K562 (cell line): Measurements from ENCODE around the gene NXN. TPM values are rescaled to one million over a fixed set of nuclear protein-coding genes. Genes with fewer than 3 reads are reported as not detected.
A peak's percentile ranks its signal among the peaks of the same experiment; 100 is the strongest.

Source experiments
- CHAMP1 ChIP-seq: fragments of 450-650 bp; IDR thresholded peaks from 2 replicates; pipeline ENCODE4 v1.6.1; 2016; ENCODE audit warnings: mild to moderate bottlenecking
- FOSL1 ChIP-seq: fragments of 200-800 bp; sonication (Bioruptor generic); conservative IDR thresholded peaks from 2 replicates; pipeline ENCODE4 v1.6.1; 2016; ENCODE audit warnings: missing genetic modification characterization, missing compliant biosample characterization
- FOXJ3 ChIP-seq: sonication (generic); formaldehyde crosslinking; IDR thresholded peaks from 2 replicates; pipeline ENCODE4 v1.4.0; 2020; ENCODE audit warnings: mild to moderate bottlenecking, missing genetic modification reagents
- GATAD2B ChIP-seq: fragments of 450-650 bp; IDR thresholded peaks from 2 replicates; pipeline ENCODE4 v1.6.1; 2017; ENCODE audit warnings: mild to moderate bottlenecking, borderline replicate concordance
- GMEB1 ChIP-seq: fragments of 250-450 bp; sonication (Bioruptor Pico); IDR thresholded peaks from 2 replicates; pipeline ENCODE4 v1.4.0; 2020; ENCODE audit warnings: mild to moderate bottlenecking
- HNRNPK ChIP-seq: fragments of 200-400 bp; formaldehyde crosslinking; IDR thresholded peaks from one replicate; pipeline ENCODE4 v1.6.1; 2018; ENCODE audit warnings: mild to moderate bottlenecking, low read depth, low read length; ENCODE audit not compliant: poor library complexity, severe bottlenecking
- IRF9 ChIP-seq: fragments of 450-650 bp; IDR thresholded peaks from 2 replicates; pipeline ENCODE4 v1.6.1; 2016; ENCODE audit warnings: missing biosample characterization, missing genetic modification characterization
- SMC3 ChIP-seq: conservative IDR thresholded peaks from 2 replicates; pipeline ENCODE4 v1.6.1; 2011; ENCODE audit warnings: low read depth, low read length, improper control_type of control experiment; ENCODE audit not compliant: insufficient read depth
- SREBF2 ChIP-seq: sonication (generic); formaldehyde crosslinking; IDR thresholded peaks from 2 replicates; pipeline ENCODE4 v1.4.0; 2020; ENCODE audit warnings: mild to moderate bottlenecking, missing genetic modification reagents
- ZC3H8 ChIP-seq: fragments of 450-650 bp; IDR thresholded peaks from 2 replicates; pipeline ENCODE4 v1.6.1; 2017
- ZNF217 ChIP-seq: sonication (generic); formaldehyde crosslinking; IDR thresholded peaks from 2 replicates; pipeline ENCODE4 v1.8.0; 2022; ENCODE audit warnings: mild to moderate bottlenecking, missing genetic modification reagents
- ZNF551 ChIP-seq: fragments of 250-450 bp; sonication (Bioruptor Pico); IDR thresholded peaks from 2 replicates; pipeline ENCODE4 v1.5.0; 2021; ENCODE audit warnings: mild to moderate bottlenecking, moderate library complexity
- polyA plus RNA-seq, 8 experiments: library from polyadenylated mRNA; depleted of rRNA in 4 of 8; stranded (reverse) in 5 of 8; unstranded in 3 of 8; fragments of >200 nt; fragmentation: Nextera tagmentation in 2 of 8; fragmentation: Illumina TruSeq in 1 of 8; extraction: Ambion mirVana in 2 of 8; extraction: Trizol in 1 of 8; gene quantifications; 2 replicates each; pipeline versions ENCODE4 v1.2.1 to v1.2.3, GENCODE V29; 2011 to 2014; ENCODE audit warnings: inconsistent platforms in 1 of 8, missing spikeins in 1 of 8
- total RNA-seq, 7 experiments: library from RNA; depleted of rRNA in 6 of 7; stranded (reverse); fragments of >200 nt in 6 of 7; fragmentation: Illumina TruSeq in 2 of 7; extraction: Trizol in 2 of 7; gene quantifications; 2 replicates each; pipeline versions ENCODE4 v1.2.1 to v1.2.3, GENCODE V29; 2011 to 2021; ENCODE audit warnings: low replicate concordance in 1 of 7
- TF ChIP-seq, protein P1 (sequence below), 3 experiments: fragments of 200-800 bp in 1 of 3; sonication (Bioruptor generic) in 1 of 3; sonication (generic) in 1 of 3; formaldehyde crosslinking in 1 of 3; IDR thresholded peaks; 2 replicates each; pipeline versions ENCODE4 v1.6.1 to v1.8.0; 2016 to 2022; ENCODE audit warnings: mild to moderate bottlenecking in 2 of 3, missing compliant biosample characterization in 2 of 3, missing genetic modification characterization in 2 of 3, missing genetic modification reagents in 1 of 3
- TF ChIP-seq, protein P2 (sequence below): sonication (generic); IDR thresholded peaks from 2 replicates; pipeline ENCODE4 v1.6.1; 2016
- TF ChIP-seq, protein P3 (sequence below): fragments of 250-450 bp; sonication (Bioruptor Pico); IDR thresholded peaks from 2 replicates; pipeline ENCODE4 v1.4.0; 2020; ENCODE audit warnings: mild to moderate bottlenecking, moderate library complexity
- TF ChIP-seq, protein P4 (sequence below): fragments of 250-450 bp; sonication (Bioruptor Pico); IDR thresholded peaks from 2 replicates; pipeline ENCODE4 v1.5.0; 2021

Gene NXN
- total and polyA plus RNA-seq, 9 of the 15 experiments (the other 6 are each of a cell fraction or from before 2014, with no cell fraction given): 0.08 to 0.39 (median 0.29) TPM; not detected in 5

DNA sequence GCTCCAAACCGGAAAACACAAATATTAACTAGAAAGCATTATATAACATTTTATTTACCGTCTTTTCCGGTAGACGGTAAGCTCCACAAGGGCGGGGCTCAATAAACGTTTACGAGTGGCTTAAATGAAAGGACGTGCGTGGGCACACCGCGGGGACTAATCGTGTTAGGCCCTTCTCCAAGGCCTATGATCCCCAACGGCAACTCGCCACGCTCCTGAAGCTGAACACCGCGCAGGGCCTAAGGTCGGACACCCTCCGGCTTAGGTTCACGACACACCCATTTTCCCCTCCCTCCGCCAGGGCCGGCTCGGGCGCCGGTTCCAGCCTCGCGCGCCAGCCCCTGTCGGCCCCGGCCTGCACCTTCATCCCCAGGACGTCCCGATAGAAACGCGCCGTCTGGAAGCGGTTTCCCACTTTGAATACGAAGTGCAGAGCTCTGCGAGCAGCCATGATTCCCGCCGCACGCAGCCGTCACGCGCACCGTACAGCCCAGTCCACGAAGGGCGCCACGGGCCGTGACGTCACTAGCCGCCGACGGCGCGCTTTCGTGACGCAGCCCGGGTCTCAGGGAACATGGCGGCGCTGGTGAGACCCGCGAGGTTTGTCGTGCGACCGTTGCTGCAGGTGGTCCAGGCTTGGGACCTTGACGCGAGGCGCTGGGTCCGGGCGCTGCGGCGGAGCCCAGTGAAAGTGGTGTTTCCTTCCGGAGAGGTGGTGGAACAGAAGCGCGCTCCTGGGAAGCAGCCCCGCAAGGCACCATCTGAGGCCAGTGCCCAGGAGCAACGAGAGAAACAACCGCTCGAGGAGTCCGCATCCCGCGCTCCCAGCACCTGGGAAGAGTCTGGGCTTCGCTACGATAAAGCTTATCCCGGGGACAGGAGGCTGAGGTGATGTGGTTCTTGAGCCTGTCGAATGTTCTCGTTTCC is 197.5 kb downstream of the NXN start, which contains the start of the genes GLOD4 and MRM3 (continued):
- TF ChIP-seq, protein P1, sequence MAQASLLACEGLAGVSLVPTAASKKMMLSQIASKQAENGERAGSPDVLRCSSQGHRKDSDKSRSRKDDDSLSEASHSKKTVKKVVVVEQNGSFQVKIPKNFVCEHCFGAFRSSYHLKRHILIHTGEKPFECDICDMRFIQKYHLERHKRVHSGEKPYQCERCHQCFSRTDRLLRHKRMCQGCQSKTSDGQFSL (CRISPR knock-in tag; IDR thresholded peaks at IDR 0.05): no peak
- TF ChIP-seq, protein P1 (tag; IDR thresholded peaks at IDR 0.05): no peak
- TF ChIP-seq CHAMP1 (no peak), ZNF551 (CRISPR knock-in tag) (no peak), FOXJ3 (CRISPR knock-in tag) (no peak), HNRNPK (no peak), SMC3 (no peak), GMEB1 (CRISPR knock-in tag) (peak; percentile 87), FOSL1 (tag) (0 out of 2 replicates have a peak, but pooled peaks have one; percentile 24), ZNF217 (CRISPR knock-in tag) (no peak), SREBF2 (CRISPR knock-in tag) (no peak), GATAD2B (0 out of 2 replicates have a peak, but pooled peaks have one; percentile 17), IRF9 (tag) (no peak), ZC3H8 (no peak)
- TF ChIP-seq, protein P2, sequence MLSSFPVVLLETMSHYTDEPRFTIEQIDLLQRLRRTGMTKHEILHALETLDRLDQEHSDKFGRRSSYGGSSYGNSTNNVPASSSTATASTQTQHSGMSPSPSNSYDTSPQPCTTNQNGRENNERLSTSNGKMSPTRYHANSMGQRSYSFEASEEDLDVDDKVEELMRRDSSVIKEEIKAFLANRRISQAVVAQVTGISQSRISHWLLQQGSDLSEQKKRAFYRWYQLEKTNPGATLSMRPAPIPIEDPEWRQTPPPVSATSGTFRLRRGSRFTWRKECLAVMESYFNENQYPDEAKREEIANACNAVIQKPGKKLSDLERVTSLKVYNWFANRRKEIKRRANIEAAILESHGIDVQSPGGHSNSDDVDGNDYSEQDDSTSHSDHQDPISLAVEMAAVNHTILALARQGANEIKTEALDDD: no peak
- TF ChIP-seq, protein P3, sequence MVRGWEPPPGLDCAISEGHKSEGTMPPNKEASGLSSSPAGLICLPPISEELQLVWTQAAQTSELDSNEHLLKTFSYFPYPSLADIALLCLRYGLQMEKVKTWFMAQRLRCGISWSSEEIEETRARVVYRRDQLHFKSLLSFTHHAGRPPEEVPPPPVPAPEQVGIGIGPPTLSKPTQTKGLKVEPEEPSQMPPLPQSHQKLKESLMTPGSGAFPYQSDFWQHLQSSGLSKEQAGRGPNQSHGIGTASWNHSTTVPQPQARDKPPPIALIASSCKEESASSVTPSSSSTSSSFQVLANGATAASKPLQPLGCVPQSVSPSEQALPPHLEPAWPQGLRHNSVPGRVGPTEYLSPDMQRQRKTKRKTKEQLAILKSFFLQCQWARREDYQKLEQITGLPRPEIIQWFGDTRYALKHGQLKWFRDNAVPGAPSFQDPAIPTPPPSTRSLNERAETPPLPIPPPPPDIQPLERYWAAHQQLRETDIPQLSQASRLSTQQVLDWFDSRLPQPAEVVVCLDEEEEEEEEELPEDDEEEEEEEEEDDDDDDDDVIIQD (CRISPR knock-in tag): no peak
- TF ChIP-seq, protein P4, sequence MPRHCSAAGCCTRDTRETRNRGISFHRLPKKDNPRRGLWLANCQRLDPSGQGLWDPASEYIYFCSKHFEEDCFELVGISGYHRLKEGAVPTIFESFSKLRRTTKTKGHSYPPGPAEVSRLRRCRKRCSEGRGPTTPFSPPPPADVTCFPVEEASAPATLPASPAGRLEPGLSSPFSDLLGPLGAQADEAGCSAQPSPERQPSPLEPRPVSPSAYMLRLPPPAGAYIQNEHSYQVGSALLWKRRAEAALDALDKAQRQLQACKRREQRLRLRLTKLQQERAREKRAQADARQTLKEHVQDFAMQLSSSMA (CRISPR knock-in tag): no peak
